NCI-H2107 treated with DMSO at 0.1 percent for 48 hours (cell line): Measurements from ENCODE around the gene CDK11B.

ENCODE experiments used
- DNase-seq: peaks from one replicate; lab custom pipeline; 2025; ENCODE audit not compliant: unreplicated experiment; lab: John Stamatoyannopoulos, UW

The CDK11B gene

GRCh38 chr1:1617516-1617915 lies 41.3 kb downstream of the CDK11B start:
- no peak for DNase-seq

- no peak for DNase-seq
Observed at GRCh38 chr1:1616838-1617237, 42.0 kb downstream of the CDK11B start.

- no peak for DNase-seq
Observed at GRCh38 chr1:1616045-1616790, 42.6 kb downstream of the CDK11B start.

GRCh38 chr1:1615256-1616044 lies 43.4 kb downstream of the CDK11B start, which contains the start of gene MIB2:
Gene MIB2, plus strand, starts transcription at chr1:1615500. Its CDS starts 7,953 bp downstream, at chr1:1623453.
- DNase-seq = no peak

- DNase-seq = no peak
Observed at GRCh38 chr1:1614954-1615255, 43.9 kb downstream of the CDK11B start.

DNA sequence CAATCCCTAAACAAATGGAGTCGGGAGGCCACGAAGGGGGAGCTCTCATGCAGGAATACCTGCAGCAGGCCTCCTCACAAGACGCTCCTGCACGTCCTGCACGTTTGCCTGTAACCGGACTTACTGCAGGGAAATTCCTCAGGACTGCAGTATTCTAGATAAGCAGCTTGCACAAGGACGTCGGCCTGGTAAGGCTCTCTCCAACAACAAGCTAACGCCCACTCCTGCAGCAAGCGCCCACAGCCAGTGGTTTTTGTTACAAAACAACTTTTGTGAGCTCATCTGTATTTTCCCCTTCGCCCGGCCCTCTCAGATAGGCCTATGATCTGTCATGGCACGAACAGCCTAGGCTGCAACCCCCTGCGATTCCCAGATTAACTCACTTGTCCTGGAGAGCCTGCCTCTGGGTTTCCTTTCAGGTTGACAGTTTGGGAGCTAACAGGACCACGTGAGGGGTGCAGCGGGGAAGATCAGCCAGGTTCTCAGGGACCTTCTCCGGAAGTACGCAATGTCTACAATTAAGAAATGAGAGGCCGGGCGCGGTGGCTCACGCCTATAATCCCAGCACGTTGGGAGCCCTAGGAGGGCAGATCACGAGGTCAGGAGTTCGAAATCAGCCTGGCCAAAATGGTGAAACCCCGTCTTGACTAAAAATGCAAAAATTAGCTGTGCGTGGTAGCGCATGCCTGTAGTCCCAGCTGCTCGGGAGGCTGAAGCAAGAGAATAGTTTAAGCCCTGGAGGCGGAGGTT lies 44.4 kb downstream of the CDK11B start:
- DNase-seq = no peak

GRCh38 chr1:1613509-1614082 lies 45.2 kb downstream of the CDK11B start:
- no peak for DNase-seq

GRCh38 chr1:1612104-1612400 lies 46.8 kb downstream of the CDK11B start:
- no peak for DNase-seq

GRCh38 chr1:1610796-1611195 lies 48.0 kb downstream of the CDK11B start:
- no peak for DNase-seq

GRCh38 chr1:1609822-1610485 lies 48.9 kb downstream of the CDK11B start:
- DNase-seq = no peak

- no peak for DNase-seq
Observed at GRCh38 chr1:1606232-1606631, 52.6 kb downstream of the CDK11B start.

GRCh38 chr1:1605724-1606123 lies 53.1 kb downstream of the CDK11B start:
- DNase-seq = no peak

DNA sequence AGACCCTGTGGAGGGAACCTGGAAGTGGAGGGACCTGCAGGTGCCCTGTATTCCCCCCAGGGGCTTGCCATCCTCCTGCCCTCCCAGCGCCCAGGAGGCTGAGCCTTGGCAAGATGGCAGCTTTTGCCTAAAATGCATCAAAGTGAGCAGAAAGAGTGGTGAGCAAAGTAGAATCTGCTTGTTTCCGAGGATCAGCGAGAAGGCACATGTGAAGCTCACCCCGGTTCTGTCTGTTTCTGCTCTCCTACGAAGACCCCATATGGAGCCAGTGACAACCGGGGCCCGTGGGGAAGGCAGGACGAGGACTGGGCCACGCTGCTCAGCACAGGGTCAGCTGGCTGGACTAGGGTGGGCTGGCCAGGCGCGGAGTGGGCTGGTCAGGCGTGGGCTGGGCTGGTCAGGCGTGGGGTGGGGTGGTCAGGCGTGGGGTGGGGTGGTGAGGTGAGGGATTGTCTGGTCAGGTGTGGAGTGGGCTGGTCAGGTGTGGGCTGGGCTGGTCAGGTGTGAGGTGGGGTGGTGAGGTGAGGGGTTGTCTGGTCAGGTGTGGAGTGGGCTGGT lies 53.7 kb downstream of the CDK11B start:
- no peak for DNase-seq

GRCh38 chr1:1604374-1605033 lies 54.3 kb downstream of the CDK11B start:
- no peak for DNase-seq

DNA sequence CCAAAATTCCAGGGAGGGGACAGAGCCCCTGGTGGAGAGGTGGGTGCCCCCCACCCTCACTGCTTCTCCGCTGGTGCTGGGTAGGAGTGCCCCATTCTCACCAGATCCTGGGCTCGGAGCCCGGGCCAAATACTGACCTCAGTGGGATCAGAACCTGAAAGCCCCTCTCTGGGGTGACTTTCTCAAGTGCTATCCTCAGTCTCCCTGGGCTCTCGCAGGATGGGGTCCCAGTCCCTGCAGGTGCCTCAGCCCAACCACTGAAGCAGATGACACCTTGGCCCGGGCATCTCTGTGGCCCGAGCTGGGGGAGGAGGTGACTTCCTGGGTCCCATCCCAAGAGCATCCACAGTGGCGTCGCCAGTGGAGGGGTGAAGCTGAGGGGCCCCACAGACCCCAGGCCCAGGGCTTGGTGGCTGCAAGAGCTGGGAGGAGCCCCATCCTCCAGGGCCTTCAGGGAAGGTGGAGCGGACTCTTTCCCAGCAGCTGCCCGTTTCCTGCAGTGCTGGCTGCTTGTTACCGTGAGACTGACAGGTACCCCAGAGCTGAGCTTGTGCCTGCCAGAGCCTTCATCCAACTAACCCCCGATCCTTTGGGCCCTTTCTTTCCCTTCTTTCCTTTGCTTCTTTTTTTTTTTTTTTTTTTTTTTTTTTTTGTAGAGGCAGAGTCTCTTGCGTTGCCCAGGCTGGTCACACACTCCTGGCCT lies 55.0 kb downstream of the CDK11B start:
- no peak for DNase-seq

- DNase-seq = no peak
Observed at GRCh38 chr1:1602968-1603506, 55.8 kb downstream of the CDK11B start.

- DNase-seq = no peak
Observed at GRCh38 chr1:1602304-1602967, 56.4 kb downstream of the CDK11B start.

GRCh38 chr1:1601564-1602303 lies 57.1 kb downstream of the CDK11B start:
- DNase-seq = no peak
